IMR-90 (cell line): ENCODE results near the gene KCNQ5. TPM values are rescaled to one million over a fixed set of nuclear protein-coding genes. Genes with fewer than 3 reads are reported as not detected.

Source experiments
- ATAC-seq: fragments of 200-7000 bp; cut with Tn5 transposase; 2 replicates; pipeline ENCODE4 v1.9.1; 2020; ENCODE audit warnings: low read depth, mild to moderate bottlenecking, moderate library complexity
- BruUV-seq: library from RNA; stranded (reverse); fragments of 400-500 nt; replicated peaks from 2 replicates; lab custom pipeline; 2021; lab: Mats Ljungman, UMichigan
- CTCF ChIA-PET: fragments of 300-600 bp; formaldehyde crosslinking; extraction: SDS; loops from one replicate; lab custom pipeline; 2021; ENCODE audit warnings: antibody characterized with exemption; lab: Yijun Ruan, JAX
- POLR2A ChIA-PET: fragments of 300-600 bp; sonication (Branson Sonifier 250); formaldehyde crosslinking; loops from one replicate; lab custom pipeline; 2022; ENCODE audit warnings: antibody characterized with exemption; ENCODE audit not compliant: unreplicated experiment; lab: Charles Lee
- DNase-seq: peaks from one replicate; pipeline ENCODE4 v3.0.0; 2013
- H2AFZ ChIP-seq: replicated peaks from 2 replicates; pipeline ENCODE3; 2013; ENCODE audit warnings: low read length, mild to moderate bottlenecking; ENCODE audit not compliant: poor library complexity
- H2AK5ac ChIP-seq: 2 replicates; pipeline ENCODE4 v1.6.1; 2013; ENCODE audit warnings: low read depth, low read length, inconsistent platforms
- H2AK9ac ChIP-seq: replicated peaks from 2 replicates; pipeline ENCODE3; 2013; ENCODE audit warnings: mild to moderate bottlenecking, low read depth, low read length, moderate library complexity; ENCODE audit not compliant: poor library complexity
- H2BK120ac ChIP-seq: 2 replicates; pipeline ENCODE4 v1.6.1; 2013; ENCODE audit warnings: low read depth, low read length, inconsistent platforms
- H2BK15ac ChIP-seq: 3 replicates; pipeline ENCODE4 v1.6.1; 2013; ENCODE audit warnings: low read depth, low read length, inconsistent platforms
- H2BK20ac ChIP-seq: 2 replicates; pipeline ENCODE4 v1.6.1; 2013; ENCODE audit warnings: low read depth, mild to moderate bottlenecking, inconsistent platforms, low read length, moderate library complexity
- H2BK5ac ChIP-seq: 2 replicates; pipeline ENCODE4 v1.6.1; 2013; ENCODE audit warnings: mild to moderate bottlenecking, low read depth, low read length, inconsistent platforms; ENCODE audit not compliant: poor library complexity, severe bottlenecking
- H3K14ac ChIP-seq: replicated peaks from 2 replicates; pipeline ENCODE4 v1.6.1; 2013; ENCODE audit warnings: low read depth, low read length, inconsistent platforms
- H3K18ac ChIP-seq: 2 replicates; pipeline ENCODE4 v1.6.1; 2013; ENCODE audit warnings: low read depth, low read length, control low read depth
- H3K23ac ChIP-seq: 2 replicates; pipeline ENCODE4 v1.6.1; 2013; ENCODE audit warnings: low read depth, low read length, inconsistent platforms
- H3K27ac ChIP-seq: 2 replicates; pipeline ENCODE4 v1.5.1; 2013; ENCODE audit warnings: mild to moderate bottlenecking, control low read depth, low read length; ENCODE audit not compliant: insufficient read depth
- H3K27me3 ChIP-seq: 2 replicates; pipeline ENCODE4 v1.6.1; 2013; ENCODE audit warnings: low read length; ENCODE audit not compliant: control insufficient read depth, insufficient read depth
- H3K36me3 ChIP-seq: 2 replicates; pipeline ENCODE4 v1.6.1; 2013; ENCODE audit warnings: low read length, mixed read lengths; ENCODE audit not compliant: control insufficient read depth, insufficient read depth
- H3K4ac ChIP-seq: 2 replicates; pipeline ENCODE4 v1.6.1; 2013; ENCODE audit warnings: low read depth, low read length, inconsistent platforms
- H3K4me1 ChIP-seq: 2 replicates; pipeline ENCODE4 v1.6.1; 2013; ENCODE audit warnings: low read length, mixed read lengths; ENCODE audit not compliant: control insufficient read depth, insufficient read depth
- H3K4me2 ChIP-seq: 2 replicates; pipeline ENCODE4 v1.6.1; 2013; ENCODE audit warnings: low read depth, mild to moderate bottlenecking, control low read depth, low read length, moderate library complexity
- H3K4me3 ChIP-seq: 2 replicates; pipeline ENCODE4 v1.5.1; 2013; ENCODE audit warnings: low read depth, mild to moderate bottlenecking, control low read depth, low read length, moderate library complexity; ENCODE audit not compliant: insufficient read depth
- H3K56ac ChIP-seq: 2 replicates; pipeline ENCODE4 v1.6.1; 2013; ENCODE audit warnings: low read length, inconsistent platforms; ENCODE audit not compliant: insufficient read depth; ENCODE audit errors: extremely low read depth
- H3K79me1 ChIP-seq, 2 experiments: 2 replicates each; pipeline ENCODE4 v1.6.1; 2013; ENCODE audit warnings: low read length in 2 of 2, inconsistent platforms in 1 of 2, low read depth in 1 of 2
- H3K9ac ChIP-seq: 2 replicates; pipeline ENCODE4 v1.6.1; 2013; ENCODE audit warnings: low read depth, low read length, control low read depth
- H3K9me1 ChIP-seq: 2 replicates; pipeline ENCODE4 v1.6.1; 2013; ENCODE audit warnings: low read length, inconsistent platforms; ENCODE audit not compliant: insufficient read depth
- H3K9me3 ChIP-seq: 2 replicates; pipeline ENCODE4 v1.6.1; 2013; ENCODE audit warnings: low read length; ENCODE audit not compliant: control insufficient read depth, insufficient read depth
- H4K20me1 ChIP-seq: 2 replicates; pipeline ENCODE4 v1.6.1; 2013; ENCODE audit warnings: low read length, inconsistent platforms; ENCODE audit not compliant: insufficient read depth
- H4K5ac ChIP-seq: 2 replicates; pipeline ENCODE4 v1.6.1; 2013; ENCODE audit warnings: mild to moderate bottlenecking, low read depth, low read length, control low read depth
- H4K8ac ChIP-seq, 2 experiments: 2 replicates each; pipeline ENCODE4 v1.6.1; 2013; ENCODE audit warnings: low read depth in 2 of 2, low read length in 2 of 2, control low read depth in 1 of 2, inconsistent platforms in 1 of 2
- H4K91ac ChIP-seq: 2 replicates; pipeline ENCODE4 v1.6.1; 2013; ENCODE audit warnings: low read depth, low read length, inconsistent platforms; ENCODE audit not compliant: insufficient read depth
- BHLHE40 ChIP-seq: fragments of 150-350 bp; IDR thresholded peaks from 2 replicates; pipeline ENCODE4 v1.6.1; 2016; ENCODE audit warnings: mild to moderate bottlenecking, low read depth, low read length
- FOS ChIP-seq: fragments of 150-350 bp; IDR thresholded peaks from 2 replicates; pipeline ENCODE4 v1.6.1; 2016; ENCODE audit warnings: low read depth, low read length
- WGBS, 2 experiments: methylation state at CpG; one replicate each; pipeline versions ENCODE4 v1.1.5 to v1.1.7; 2013; ENCODE audit warnings: missing lambda C conversion rate in 2 of 2; ENCODE audit not compliant: insufficient read length in 1 of 2; ENCODE audit errors: extremely low coverage in 2 of 2; 5-methylcytosine and 5-hydroxymethylcytosine counted together
- dilution Hi-C: fragments of 300-500 bp; cut with HindIII; formaldehyde crosslinking; loops from one replicate; pipeline ENCODE4 v1.14.3; 2018; ENCODE audit warnings: low sequenced_read_pairs; ENCODE audit not compliant: unreplicated experiment
- in situ Hi-C: fragments of 300-500 bp; cut with MboI; formaldehyde crosslinking; loops from 3 replicates; pipeline ENCODE4 v1.14.3; 2019; ENCODE audit warnings: low sequenced_read_pairs, inconsistent platforms, mixed read lengths
- intact Hi-C: fragments of 100-400 bp; cut with micrococcal nuclease; formaldehyde crosslinking; loops from 2 replicates; pipeline ENCODE4 v1.10.0; 2022
- polyA plus RNA-seq, 3 experiments: library from polyadenylated mRNA; depleted of rRNA; stranded (reverse); fragments of >200 nt; gene quantifications; 2 replicates each; pipeline ENCODE4 v1.2.3, GENCODE V29; 2012; ENCODE audit warnings: low replicate concordance in 1 of 3
- total RNA-seq: library from RNA; depleted of rRNA; stranded (reverse); fragments of >200 nt; gene quantifications from 2 replicates; pipeline ENCODE4 v1.2.3, GENCODE V29; 2012

The KCNQ5 gene
- total and polyA plus RNA-seq, 2 of the 4 experiments (the other 2 are of a cell fraction), result 0.75 to 1.3 TPM

GRCh38 chr6:73131706-73132105 lies 509.8 kb downstream of the KCNQ5 start:
- Histone ChIP-seq H4K8ac (no peak overlapping the region), H4K91ac (no peak overlapping the region), H3K23ac (no peak overlapping the region), H2BK15ac (no peak overlapping the region), H3K36me3 (no peaks in the 10 kb centered on the region), H2BK5ac (no peak overlapping the region), H3K4me1 (peaks cover 8% of the 10 kb centered on the region), H3K79me1 (no peaks in the 10 kb centered on the region), H3K27ac (no peak overlapping the region), H2BK120ac (0 out of 2 replicates have a peak overlapping the region, but pooled peaks have one; percentile 16), H3K14ac (no peak overlapping the region), H3K9me3 (no peaks in the 10 kb centered on the region), H4K5ac (no peak overlapping the region), H2AFZ (peak overlapping the region; percentile 35), H3K9ac (no peak overlapping the region), H2AK5ac (no peak overlapping the region), H3K4me2 (no peak overlapping the region), H2BK20ac (no peak overlapping the region), H3K9me1 (peaks cover 6% of the 10 kb centered on the region), H3K18ac (no peak overlapping the region), H4K20me1 (no peaks in the 10 kb centered on the region), H2AK9ac (no peak overlapping the region), H3K56ac (no peak overlapping the region), H3K27me3 (no peaks in the 10 kb centered on the region), H3K4ac (no peak overlapping the region), H3K4me3 (no peak overlapping the region)
- in situ Hi-C loops, result loop anchor here (5.0 kb wide), 2 partner anchors 514 to 719 kb away; no protein-coding TSS in a partner anchor
- ATAC-seq (peak; percentile 46; the same call in 1 of the 2 replicates), DNase-seq (peak; percentile 29)
- TF ChIP-seq FOS (no peak), BHLHE40 (peak; percentile 17; the same call in 1 of the 2 replicates)
- dilution Hi-C loops, result no loop called here
- intact Hi-C loops, result loop anchor here (2.0 to 5.0 kb wide), 2 partner anchors 49 to 196 kb away; no protein-coding TSS in a partner anchor
- POLR2A ChIA-PET, result no interaction called here
- no TSS peak for BruUV-seq
- CTCF ChIA-PET, result interaction anchor here (0.7 to 3.3 kb wide), 3 partner anchors 20 to 515 kb away, joined by 3 to 13 read pairs (median 4); no protein-coding TSS in a partner anchor
- WGBS, 2 experiments, result no CpG with 5 or more reads among the region's 4 CpGs
